ENCODE data around the gene RAP2B. TPM values are rescaled to one million over a fixed set of nuclear protein-coding genes. Genes with fewer than 3 reads are reported as not detected.

Gene RAP2B
- total RNA-seq, 6 experiments from 2014 or later, result 13.3 to 20.9 (median 18.6) TPM

DNA sequence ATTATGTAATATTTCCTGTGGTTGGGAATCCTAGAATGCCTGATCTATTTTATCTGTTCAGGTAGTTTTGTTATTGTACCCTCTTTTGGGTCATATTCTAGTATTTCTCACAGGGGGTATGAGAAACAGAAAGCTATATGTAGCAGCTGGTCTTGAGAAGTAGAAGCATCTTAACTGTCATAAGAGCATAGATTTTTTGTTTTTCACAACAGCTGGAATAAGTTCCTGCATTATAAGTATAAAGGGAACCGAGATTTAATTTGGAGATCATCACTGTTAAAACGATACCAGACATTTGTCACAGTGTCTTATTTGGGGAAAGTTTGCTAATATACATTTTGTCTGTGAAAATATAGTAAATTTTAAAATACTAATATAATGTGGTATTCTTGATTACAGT, 4.8 kb downstream of the RAP2B start:
- Mint-ChIP-seq H3K27ac (no peak overlapping the region), H3K27me3 (ENCODE audit: insufficient read depth) (no peaks in the 10 kb centered on the region; the same call in none of the 2 replicates), H3K9me3 (no peaks in the 10 kb centered on the region), H3K4me3 (peak overlapping the region; percentile 99), H3K4me1 (ENCODE audit: low read depth) (peaks cover 65% of the 10 kb centered on the region), H3K36me3 (ENCODE audit: low read depth) (peaks cover 44% of the 10 kb centered on the region)
- TF ChIP-seq, protein P1, sequence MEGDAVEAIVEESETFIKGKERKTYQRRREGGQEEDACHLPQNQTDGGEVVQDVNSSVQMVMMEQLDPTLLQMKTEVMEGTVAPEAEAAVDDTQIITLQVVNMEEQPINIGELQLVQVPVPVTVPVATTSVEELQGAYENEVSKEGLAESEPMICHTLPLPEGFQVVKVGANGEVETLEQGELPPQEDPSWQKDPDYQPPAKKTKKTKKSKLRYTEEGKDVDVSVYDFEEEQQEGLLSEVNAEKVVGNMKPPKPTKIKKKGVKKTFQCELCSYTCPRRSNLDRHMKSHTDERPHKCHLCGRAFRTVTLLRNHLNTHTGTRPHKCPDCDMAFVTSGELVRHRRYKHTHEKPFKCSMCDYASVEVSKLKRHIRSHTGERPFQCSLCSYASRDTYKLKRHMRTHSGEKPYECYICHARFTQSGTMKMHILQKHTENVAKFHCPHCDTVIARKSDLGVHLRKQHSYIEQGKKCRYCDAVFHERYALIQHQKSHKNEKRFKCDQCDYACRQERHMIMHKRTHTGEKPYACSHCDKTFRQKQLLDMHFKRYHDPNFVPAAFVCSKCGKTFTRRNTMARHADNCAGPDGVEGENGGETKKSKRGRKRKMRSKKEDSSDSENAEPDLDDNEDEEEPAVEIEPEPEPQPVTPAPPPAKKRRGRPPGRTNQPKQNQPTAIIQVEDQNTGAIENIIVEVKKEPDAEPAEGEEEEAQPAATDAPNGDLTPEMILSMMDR (IDR thresholded peaks at IDR 0.05), result no peak
- no peak for DNase-seq

DNA sequence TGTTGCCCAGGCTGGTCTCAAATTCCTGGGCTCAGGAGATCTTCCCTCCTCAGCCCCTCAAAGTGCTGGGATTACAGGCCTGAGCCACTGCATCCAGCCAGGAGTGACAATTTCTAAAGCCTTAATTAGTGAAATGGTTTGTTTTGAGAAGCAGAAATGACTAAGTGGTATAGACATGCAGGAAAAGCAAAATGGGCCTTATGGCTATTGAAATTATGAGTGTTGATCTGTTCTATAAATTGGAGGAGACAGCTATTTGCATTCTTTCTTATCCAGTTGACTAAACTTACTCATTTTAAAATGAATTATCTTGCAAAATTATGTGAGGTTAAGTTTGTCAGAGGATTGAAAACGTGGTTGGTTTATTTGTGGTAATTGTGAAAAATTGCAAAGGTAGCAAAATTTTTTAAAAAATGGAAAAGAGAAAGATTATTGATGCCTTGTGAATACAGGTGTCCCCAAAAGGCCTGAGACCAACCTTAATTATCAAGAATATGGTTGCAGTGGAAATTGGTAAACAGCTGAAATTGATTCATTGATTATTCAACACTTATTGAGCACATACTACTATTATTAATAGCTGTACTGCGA, 7.9 kb downstream of the RAP2B start:
- peak overlapping the region; percentile 51; the same call in 1 of the 2 replicates for H3K27ac Mint-ChIP-seq
- H3K36me3 Mint-ChIP-seq (ENCODE audit: low read depth), result peaks cover 20% of the 10 kb centered on the region
- H3K9me3 Mint-ChIP-seq, result no peaks in the 10 kb centered on the region
- H3K4me3 Mint-ChIP-seq, result peak overlapping the region; percentile 57
- peaks cover 82% of the 10 kb centered on the region for H3K4me1 Mint-ChIP-seq (ENCODE audit: low read depth)
- H3K27me3 Mint-ChIP-seq (ENCODE audit: insufficient read depth), result no peaks in the 10 kb centered on the region; the same call in 1 of the 2 replicates
- peak; percentile 64 for DNase-seq
- TF ChIP-seq, protein P1 (IDR thresholded peaks at IDR 0.05), result no peak

DNA sequence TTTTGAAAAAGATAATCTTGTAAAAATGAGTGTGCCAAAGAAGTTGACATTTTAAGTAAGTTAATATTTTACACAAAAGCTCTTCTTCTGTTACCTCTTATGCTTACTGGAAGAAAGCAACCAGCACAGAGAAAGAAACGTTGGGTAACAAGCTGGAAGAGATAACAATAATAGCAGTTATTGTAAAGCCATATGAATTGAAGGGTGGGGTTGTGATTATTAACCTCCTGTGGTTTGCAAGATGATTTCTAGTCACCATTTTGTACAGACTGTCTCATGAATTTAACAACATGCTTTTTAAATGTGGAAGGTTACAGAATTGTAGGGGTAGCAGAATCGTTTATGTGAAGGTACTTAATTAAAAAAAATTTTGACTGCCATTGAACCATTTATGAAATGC, 9.2 kb downstream of the RAP2B start:
- H3K4me3 Mint-ChIP-seq, result no peak overlapping the region
- TF ChIP-seq, protein P1 (IDR thresholded peaks at IDR 0.05), result no peak
- H3K27ac Mint-ChIP-seq, result no peak overlapping the region
- peaks cover 68% of the 10 kb centered on the region for H3K4me1 Mint-ChIP-seq (ENCODE audit: low read depth)
- peaks cover 13% of the 10 kb centered on the region for H3K36me3 Mint-ChIP-seq (ENCODE audit: low read depth)
- no peaks in the 10 kb centered on the region; the same call in 1 of the 2 replicates for H3K27me3 Mint-ChIP-seq (ENCODE audit: insufficient read depth)
- H3K9me3 Mint-ChIP-seq, result no peaks in the 10 kb centered on the region; the same call in 1 of the 2 replicates
- DNase-seq, result no peak

DNA sequence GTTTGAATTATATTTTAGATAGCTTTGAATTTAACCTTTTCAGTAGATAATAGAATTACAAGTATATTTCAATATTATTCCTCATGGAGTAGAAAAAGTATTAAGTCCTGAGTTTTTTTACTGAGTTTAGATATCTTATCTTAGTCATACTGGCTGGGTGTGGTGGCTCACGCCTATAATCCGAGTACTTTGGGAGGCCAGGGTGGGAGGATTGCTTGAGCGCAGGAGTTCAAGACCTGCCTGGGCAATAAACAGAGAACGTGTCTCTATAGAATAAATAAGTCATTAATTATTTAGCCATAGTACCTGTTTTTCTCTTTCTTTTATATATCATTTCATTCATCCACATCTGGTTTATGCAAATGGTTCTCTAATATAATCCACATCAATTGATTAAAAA, 9.9 kb downstream of the RAP2B start:
- H3K27me3 Mint-ChIP-seq (ENCODE audit: insufficient read depth), result no peaks in the 10 kb centered on the region; the same call in 1 of the 2 replicates
- H3K27ac Mint-ChIP-seq, result no peak overlapping the region
- TF ChIP-seq, protein P1 (IDR thresholded peaks at IDR 0.05), result no peak
- H3K9me3 Mint-ChIP-seq, result no peaks in the 10 kb centered on the region; the same call in 1 of the 2 replicates
- no peak overlapping the region for H3K4me3 Mint-ChIP-seq
- no peak for DNase-seq
- peaks cover 12% of the 10 kb centered on the region for H3K36me3 Mint-ChIP-seq (ENCODE audit: low read depth)
- H3K4me1 Mint-ChIP-seq (ENCODE audit: low read depth), result peaks cover 62% of the 10 kb centered on the region

DNA sequence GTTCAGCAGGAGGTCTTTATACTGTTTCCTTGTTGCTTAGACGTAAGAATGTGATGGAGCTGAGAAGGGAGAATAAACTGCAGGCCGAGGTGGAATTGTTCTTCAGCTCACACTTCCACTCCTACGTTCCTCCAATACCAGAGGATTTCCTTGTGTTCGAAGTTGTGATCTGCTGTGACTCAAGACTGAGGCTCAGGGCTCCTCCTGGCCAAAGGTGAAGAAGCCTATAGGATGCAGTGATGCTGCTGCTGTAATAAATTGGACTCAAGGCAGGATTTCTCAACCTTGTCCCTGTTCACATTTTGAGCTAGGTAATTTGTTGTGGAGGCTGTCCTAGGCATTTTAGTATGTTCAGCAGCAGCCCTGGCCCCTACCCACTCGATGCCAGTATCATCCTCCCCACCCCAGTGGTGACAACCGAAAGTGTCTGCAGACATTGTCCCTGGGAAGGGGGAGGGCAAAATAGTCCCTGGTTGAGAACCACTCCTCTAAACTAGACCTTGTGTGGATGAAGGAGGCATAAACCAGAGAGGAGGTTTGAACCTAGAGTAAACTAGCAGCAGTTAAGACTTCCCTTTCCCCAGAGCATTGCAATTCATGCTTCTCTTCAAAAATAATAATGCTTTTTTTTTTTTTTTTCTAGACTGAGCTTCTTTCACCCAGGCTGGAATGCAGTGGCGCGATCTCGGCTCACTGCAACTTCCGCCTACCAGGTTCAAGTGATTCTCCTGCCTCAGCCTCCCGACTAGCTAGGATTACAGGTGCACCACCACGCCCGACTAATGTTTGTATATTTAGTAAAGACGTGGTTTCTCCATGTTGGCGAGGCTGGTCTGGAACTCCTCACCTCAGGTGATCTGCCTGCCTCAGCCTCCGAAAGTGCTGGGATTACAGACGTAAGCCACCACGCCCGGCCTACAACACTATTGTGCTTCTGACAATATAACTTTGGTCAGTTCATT, 11.1 kb downstream of the RAP2B start:
- TF ChIP-seq, protein P1 (IDR thresholded peaks at IDR 0.05), result no peak
- Mint-ChIP-seq H3K4me3 (0 out of 2 replicates have a peak overlapping the region, but pooled peaks have one; percentile 41), H3K27me3 (ENCODE audit: insufficient read depth) (no peaks in the 10 kb centered on the region; the same call in 1 of the 2 replicates), H3K27ac (peak overlapping the region; percentile 69), H3K4me1 (ENCODE audit: low read depth) (peaks cover 50% of the 10 kb centered on the region), H3K36me3 (ENCODE audit: low read depth) (peaks cover 12% of the 10 kb centered on the region), H3K9me3 (no peaks in the 10 kb centered on the region; the same call in 1 of the 2 replicates)
- DNase-seq, result no peak
